HepG2 (cell line): Measurements from ENCODE around the gene PTPRD. TPM values are rescaled to one million over a fixed set of nuclear protein-coding genes. Genes with fewer than 3 reads are reported as not detected.

Experiments used
- ATAC-seq: fragments of 200-7000 bp; cut with Tn5 transposase; 3 replicates; pipeline ENCODE4 v1.9.1; 2020; ENCODE audit warnings: mild to moderate bottlenecking, moderate library complexity
- BruUV-seq: library from RNA; stranded (reverse); fragments of 400-500 nt; replicated peaks from 2 replicates; lab custom pipeline; 2021; lab: Mats Ljungman, UMichigan
- CTCF ChIA-PET: fragments of 300-600 bp; formaldehyde crosslinking; extraction: SDS; loops from one replicate; lab custom pipeline; 2021; ENCODE audit warnings: low total read pairs, inconsistent platforms, low intra/inter-chr PET ratio; lab: Yijun Ruan, JAX
- POLR2A ChIA-PET: fragments of 350-600 bp; sonication (Branson Sonifier 250); formaldehyde crosslinking; loops from one replicate; lab custom pipeline; 2020; ENCODE audit warnings: antibody characterized with exemption, inconsistent platforms; lab: Yijun Ruan, JAX
- DNase-seq: peaks from one replicate; pipeline ENCODE4 v3.0.0-alpha.2; 2015; ENCODE audit warnings: low spot score
- FAIRE-seq: peaks from 3 replicates; lab custom pipeline; 2011; peaks lifted over from hg19 to GRCh38; lab: Jason Lieb, UNC
- H2AFZ ChIP-seq: one replicate; pipeline ENCODE4 v1.6.1; 2011; ENCODE audit warnings: low read length, inconsistent platforms
- H3K27ac ChIP-seq: fragments of 300-600 bp; 3 replicates; pipeline ENCODE4 v1.8.0; 2011; ENCODE audit warnings: mixed run types, mild to moderate bottlenecking, mixed read lengths, low read length, inconsistent platforms; ENCODE audit not compliant: insufficient read depth; ENCODE audit errors: extremely low read length
- H3K27me3 ChIP-seq, 2 experiments: fragments of 200-600 bp in 1 of 2; 2 replicates in 1 of 2; 3 replicates in 1 of 2; pipeline versions ENCODE4 v1.6.0 to v1.8.0; 2011; ENCODE audit warnings: low read length in 2 of 2, mild to moderate bottlenecking in 2 of 2, moderate library complexity in 2 of 2, inconsistent platforms in 1 of 2; ENCODE audit not compliant: insufficient read depth in 2 of 2, control insufficient read depth in 1 of 2
- H3K36me3 ChIP-seq, 2 experiments: fragments of 200-600 bp in 1 of 2; replicated peaks in 1 of 2; 2 replicates in 1 of 2; 3 replicates in 1 of 2; pipeline versions ENCODE4 v1.5.1 to v1.8.0; 2011; ENCODE audit warnings: low read length in 2 of 2, inconsistent platforms in 1 of 2; ENCODE audit not compliant: insufficient read depth in 2 of 2, control insufficient read depth in 1 of 2
- H3K4me1 ChIP-seq: 2 replicates; pipeline ENCODE4 v1.5.1; 2012; ENCODE audit warnings: low read length, inconsistent platforms; ENCODE audit not compliant: insufficient read depth
- H3K4me2 ChIP-seq: 2 replicates; pipeline ENCODE4 v1.6.0; 2011; ENCODE audit warnings: low read depth, low read length, inconsistent platforms
- H3K4me3 ChIP-seq, 3 experiments: fragments of 200-600 bp in 1 of 3; sonication (generic), shearing (Covaris generic) in 1 of 3; replicated peaks in 1 of 3; 2 replicates each; pipeline ENCODE4 v1.5.1; 2011 to 2016; ENCODE audit warnings: low read length in 3 of 3, inconsistent platforms in 2 of 3, low read depth in 2 of 3, mild to moderate bottlenecking in 2 of 3, control low read depth in 1 of 3, mixed read lengths in 1 of 3; ENCODE audit not compliant: insufficient read depth in 1 of 3
- H3K79me2 ChIP-seq: one replicate; pipeline ENCODE4 v1.6.1; 2011; ENCODE audit warnings: low read length, inconsistent platforms; ENCODE audit not compliant: insufficient read depth
- H3K9ac ChIP-seq: 2 replicates; pipeline ENCODE4 v1.6.0; 2011; ENCODE audit warnings: mild to moderate bottlenecking, low read depth, low read length, inconsistent platforms; ENCODE audit not compliant: insufficient read depth
- H3K9me3 ChIP-seq: 2 replicates; pipeline ENCODE4 v1.5.1; 2012; ENCODE audit warnings: mild to moderate bottlenecking, low read length
- H4K20me1 ChIP-seq: 2 replicates; pipeline ENCODE4 v1.6.0; 2011; ENCODE audit warnings: inconsistent platforms, mild to moderate bottlenecking, low read length, moderate library complexity; ENCODE audit not compliant: insufficient read depth
- ATF7-NPFF ChIP-seq: sonication (generic); formaldehyde crosslinking; IDR thresholded peaks from 2 replicates; pipeline ENCODE4 v1.8.1; 2023; ENCODE audit warnings: mild to moderate bottlenecking, low read depth, missing genetic modification reagents, moderate library complexity
- ATRX ChIP-seq: sonication (generic); formaldehyde crosslinking; IDR thresholded peaks from 2 replicates; pipeline ENCODE4 v1.4.0; 2020; ENCODE audit warnings: missing genetic modification reagents, borderline replicate concordance
- ELF4 ChIP-seq: sonication (generic); formaldehyde crosslinking; IDR thresholded peaks from 2 replicates; pipeline ENCODE4 v1.5.0; 2020; ENCODE audit warnings: missing genetic modification reagents, mild to moderate bottlenecking, moderate library complexity, borderline replicate concordance
- ETV6 ChIP-seq: sonication (generic); formaldehyde crosslinking; conservative IDR thresholded peaks from 2 replicates; pipeline ENCODE4 v1.4.0; 2020; ENCODE audit warnings: missing genetic modification reagents
- GZF1 ChIP-seq: sonication (generic); formaldehyde crosslinking; IDR thresholded peaks from 2 replicates; pipeline ENCODE4 v1.5.1; 2020; ENCODE audit warnings: mild to moderate bottlenecking, missing genetic modification reagents
- HMGA1 ChIP-seq: sonication (generic); formaldehyde crosslinking; conservative IDR thresholded peaks from 2 replicates; pipeline ENCODE4 v1.4.0; 2020; ENCODE audit warnings: missing genetic modification reagents
- NFATC3 ChIP-seq: sonication (generic); formaldehyde crosslinking; IDR thresholded peaks from 2 replicates; pipeline ENCODE4 v1.5.1; 2020; ENCODE audit warnings: mild to moderate bottlenecking, missing genetic modification reagents
- PHF8 ChIP-seq: sonication (generic); formaldehyde crosslinking; IDR thresholded peaks from 2 replicates; pipeline ENCODE4 v1.5.0; 2020; ENCODE audit warnings: missing genetic modification reagents
- POLR2A ChIP-seq, 2 experiments: IDR thresholded peaks; 2 replicates each; pipeline ENCODE4 v1.6.1; 2011; ENCODE audit warnings: low read depth in 2 of 2, low read length in 2 of 2, mild to moderate bottlenecking in 1 of 2, moderate library complexity in 1 of 2; ENCODE audit not compliant: insufficient read depth in 1 of 2
- RBM22 ChIP-seq: fragments of 200-400 bp; formaldehyde crosslinking; optimal IDR thresholded peaks from 2 replicates; pipeline ENCODE3; 2017; ENCODE audit warnings: mild to moderate bottlenecking, low read length, moderate library complexity
- RFXANK ChIP-seq: IDR thresholded peaks from 2 replicates; pipeline ENCODE4 v1.6.1; 2016
- TRIM24 ChIP-seq: sonication (generic); formaldehyde crosslinking; IDR thresholded peaks from 2 replicates; pipeline ENCODE4 v1.8.0; 2022; ENCODE audit warnings: mild to moderate bottlenecking, missing genetic modification reagents
- ZEB1 ChIP-seq: IDR thresholded peaks from 2 replicates; pipeline ENCODE4 v1.6.1; 2012; ENCODE audit warnings: mild to moderate bottlenecking, low read depth, inconsistent platforms; ENCODE audit not compliant: insufficient replicate concordance
- WGBS: methylation state at CpG from one replicate; pipeline ENCODE4 v1.1.6; 2017; ENCODE audit warnings: low lambda C conversion rate; 5-methylcytosine and 5-hydroxymethylcytosine counted together
- in situ Hi-C: cut with HindIII; loops from 2 replicates; pipeline ENCODE4 v1.10.0; 2017; ENCODE audit warnings: low pct_unique_long_range_greater_than_20kb; ENCODE audit not compliant: extremely low pct_ligation_motif_present
- intact Hi-C: fragments of 100-400 bp; cut with micrococcal nuclease; formaldehyde crosslinking; loops from one replicate; pipeline ENCODE4 v1.10.0; 2022; ENCODE audit not compliant: unreplicated experiment
- polyA plus RNA-seq, 8 experiments: library from polyadenylated mRNA; depleted of rRNA in 3 of 8; stranded (reverse) in 7 of 8; unstranded in 1 of 8; fragments of >200 nt; fragmentation: Illumina TruSeq in 4 of 8; extraction: Trizol in 4 of 8; gene quantifications; 2 replicates each; pipeline versions ENCODE4 v1.2.1 to v1.2.3, GENCODE V29; 2011 to 2016; ENCODE audit warnings: low read depth in 4 of 8, missing spikeins in 1 of 8, mixed read lengths in 1 of 8; ENCODE audit not compliant: insufficient read depth in 1 of 8
- total RNA-seq, 5 experiments: library from RNA; depleted of rRNA; stranded (reverse); fragments of >200 nt; fragmentation: Illumina TruSeq; extraction: Trizol; gene quantifications; 2 replicates each; pipeline ENCODE4 v1.2.3, GENCODE V29; 2016; ENCODE audit warnings: low read depth in 1 of 5
- TF ChIP-seq, protein P1 (sequence below): sonication (generic); formaldehyde crosslinking; IDR thresholded peaks from 2 replicates; pipeline ENCODE4 v1.5.0; 2020; ENCODE audit warnings: mild to moderate bottlenecking, missing genetic modification reagents, moderate library complexity
- TF ChIP-seq, protein P2 (sequence below): sonication (generic); formaldehyde crosslinking; IDR thresholded peaks from 2 replicates; pipeline ENCODE4 v1.5.1; 2020; ENCODE audit warnings: missing genetic modification reagents, mild to moderate bottlenecking, borderline replicate concordance
- TF ChIP-seq, protein P3 (sequence below): sonication (generic); formaldehyde crosslinking; IDR thresholded peaks from 2 replicates; pipeline ENCODE4 v1.5.1; 2020; ENCODE audit warnings: mild to moderate bottlenecking, missing genetic modification reagents
- TF ChIP-seq, protein P4 (sequence below): sonication (generic); formaldehyde crosslinking; IDR thresholded peaks from 2 replicates; pipeline ENCODE4 v1.4.0; 2020; ENCODE audit warnings: missing genetic modification reagents
- TF ChIP-seq, protein P5 (sequence below): sonication (generic); formaldehyde crosslinking; IDR thresholded peaks from 2 replicates; pipeline ENCODE4 v1.5.0; 2020; ENCODE audit warnings: missing genetic modification reagents, mild to moderate bottlenecking, borderline replicate concordance

The PTPRD gene
- total and polyA plus RNA-seq, 2 of the 13 experiments (the other 11 are each of a cell fraction or from before 2014, with no cell fraction given): 0.05 TPM; not detected in 1

DNA sequence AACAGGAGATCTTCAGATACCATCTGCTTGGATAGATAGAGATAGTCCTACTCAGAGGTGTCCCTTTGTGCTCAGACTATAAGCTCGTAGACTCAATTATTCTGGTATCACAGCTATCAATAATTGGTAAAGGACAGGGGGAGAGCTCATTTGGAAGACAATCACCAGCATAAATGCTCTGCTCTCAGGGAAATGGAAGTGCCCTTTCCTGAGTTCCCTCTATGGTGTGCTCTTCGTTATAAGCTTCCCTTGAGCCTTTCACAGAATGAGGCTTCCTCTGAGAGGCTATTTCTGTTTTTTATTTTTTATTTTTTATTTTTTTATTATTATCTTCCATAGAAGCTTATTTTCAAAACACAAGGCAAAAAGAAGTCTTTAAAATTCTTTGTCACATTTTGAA lies 1657.5 kb downstream of the PTPRD start:
- CTCF ChIA-PET: no interaction called here
- Histone ChIP-seq H3K36me3 (no peaks in the 10 kb centered on the region), H3K27ac (no peak overlapping the region), H3K4me1 (peaks cover 26% of the 10 kb centered on the region), H3K9ac (no peak overlapping the region), H3K4me2 (no peak overlapping the region), H3K27me3 (no peaks in the 10 kb centered on the region), H3K9me3 (no peaks in the 10 kb centered on the region), H2AFZ (no peak overlapping the region), H3K79me2 (no peaks in the 10 kb centered on the region), H3K4me3 (no peak overlapping the region), H4K20me1 (no peaks in the 10 kb centered on the region)
- ATAC-seq (no peak), FAIRE-seq (no peak), DNase-seq (no peak)
- intact Hi-C loops: no loop called here
- in situ Hi-C loops: no loop called here
- no TSS peak for BruUV-seq
- POLR2A ChIA-PET: no interaction called here
- 75% methylated on average over 1 of the region's 2 CpGs for WGBS
- TF ChIP-seq, protein P1, sequence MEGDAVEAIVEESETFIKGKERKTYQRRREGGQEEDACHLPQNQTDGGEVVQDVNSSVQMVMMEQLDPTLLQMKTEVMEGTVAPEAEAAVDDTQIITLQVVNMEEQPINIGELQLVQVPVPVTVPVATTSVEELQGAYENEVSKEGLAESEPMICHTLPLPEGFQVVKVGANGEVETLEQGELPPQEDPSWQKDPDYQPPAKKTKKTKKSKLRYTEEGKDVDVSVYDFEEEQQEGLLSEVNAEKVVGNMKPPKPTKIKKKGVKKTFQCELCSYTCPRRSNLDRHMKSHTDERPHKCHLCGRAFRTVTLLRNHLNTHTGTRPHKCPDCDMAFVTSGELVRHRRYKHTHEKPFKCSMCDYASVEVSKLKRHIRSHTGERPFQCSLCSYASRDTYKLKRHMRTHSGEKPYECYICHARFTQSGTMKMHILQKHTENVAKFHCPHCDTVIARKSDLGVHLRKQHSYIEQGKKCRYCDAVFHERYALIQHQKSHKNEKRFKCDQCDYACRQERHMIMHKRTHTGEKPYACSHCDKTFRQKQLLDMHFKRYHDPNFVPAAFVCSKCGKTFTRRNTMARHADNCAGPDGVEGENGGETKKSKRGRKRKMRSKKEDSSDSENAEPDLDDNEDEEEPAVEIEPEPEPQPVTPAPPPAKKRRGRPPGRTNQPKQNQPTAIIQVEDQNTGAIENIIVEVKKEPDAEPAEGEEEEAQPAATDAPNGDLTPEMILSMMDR: no peak
- TF ChIP-seq, protein P2, sequence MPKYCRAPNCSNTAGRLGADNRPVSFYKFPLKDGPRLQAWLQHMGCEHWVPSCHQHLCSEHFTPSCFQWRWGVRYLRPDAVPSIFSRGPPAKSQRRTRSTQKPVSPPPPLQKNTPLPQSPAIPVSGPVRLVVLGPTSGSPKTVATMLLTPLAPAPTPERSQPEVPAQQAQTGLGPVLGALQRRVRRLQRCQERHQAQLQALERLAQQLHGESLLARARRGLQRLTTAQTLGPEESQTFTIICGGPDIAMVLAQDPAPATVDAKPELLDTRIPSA: no peak
- TF ChIP-seq ZEB1 (no peak), POLR2A (IDR thresholded peaks at IDR 0.05; ENCODE audit: insufficient read depth in 1 of 2, low read depth in 2 of 2, low read length in 2 of 2) (no peak), HMGA1 (CRISPR knock-in tag) (no peak), ELF4 (no peak), TRIM24 (CRISPR knock-in tag) (no peak), GZF1 (no peak), NFATC3 (CRISPR knock-in tag) (no peak), ATF7-NPFF (CRISPR knock-in tag) (no peak), ATRX (CRISPR knock-in tag) (no peak), PHF8 (CRISPR knock-in tag) (no peak), ETV6 (CRISPR knock-in tag) (no peak), RBM22 (no peak), RFXANK (no peak)
- TF ChIP-seq, protein P3, sequence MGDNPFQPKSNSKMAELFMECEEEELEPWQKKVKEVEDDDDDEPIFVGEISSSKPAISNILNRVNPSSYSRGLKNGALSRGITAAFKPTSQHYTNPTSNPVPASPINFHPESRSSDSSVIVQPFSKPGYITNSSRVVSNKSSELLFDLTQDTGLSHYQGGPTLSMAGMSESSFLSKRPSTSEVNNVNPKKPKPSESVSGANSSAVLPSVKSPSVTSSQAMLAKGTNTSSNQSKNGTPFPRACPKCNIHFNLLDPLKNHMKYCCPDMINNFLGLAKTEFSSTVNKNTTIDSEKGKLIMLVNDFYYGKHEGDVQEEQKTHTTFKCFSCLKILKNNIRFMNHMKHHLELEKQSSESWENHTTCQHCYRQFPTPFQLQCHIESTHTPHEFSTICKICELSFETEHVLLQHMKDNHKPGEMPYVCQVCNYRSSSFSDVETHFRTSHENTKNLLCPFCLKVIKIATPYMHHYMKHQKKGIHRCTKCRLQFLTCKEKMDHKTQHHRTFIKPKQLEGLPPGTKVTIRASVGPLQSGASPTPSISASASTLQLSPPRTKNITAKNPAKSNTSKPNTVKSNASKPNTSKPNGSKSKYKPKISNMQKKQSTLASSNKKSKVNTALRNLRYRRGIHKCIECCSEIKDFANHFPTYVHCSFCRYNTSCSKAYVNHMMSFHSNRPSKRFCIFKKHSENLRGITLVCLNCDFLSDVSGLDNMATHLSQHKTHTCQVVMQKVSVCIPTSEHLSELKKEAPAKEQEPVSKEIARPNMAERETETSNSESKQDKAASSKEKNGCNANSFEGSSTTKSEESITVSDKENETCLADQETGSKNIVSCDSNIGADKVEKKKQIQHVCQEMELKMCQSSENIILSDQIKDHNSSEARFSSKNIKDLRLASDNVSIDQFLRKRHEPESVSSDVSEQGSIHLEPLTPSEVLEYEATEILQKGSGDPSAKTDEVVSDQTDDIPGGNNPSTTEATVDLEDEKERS (CRISPR knock-in tag): no peak
- TF ChIP-seq, protein P4, sequence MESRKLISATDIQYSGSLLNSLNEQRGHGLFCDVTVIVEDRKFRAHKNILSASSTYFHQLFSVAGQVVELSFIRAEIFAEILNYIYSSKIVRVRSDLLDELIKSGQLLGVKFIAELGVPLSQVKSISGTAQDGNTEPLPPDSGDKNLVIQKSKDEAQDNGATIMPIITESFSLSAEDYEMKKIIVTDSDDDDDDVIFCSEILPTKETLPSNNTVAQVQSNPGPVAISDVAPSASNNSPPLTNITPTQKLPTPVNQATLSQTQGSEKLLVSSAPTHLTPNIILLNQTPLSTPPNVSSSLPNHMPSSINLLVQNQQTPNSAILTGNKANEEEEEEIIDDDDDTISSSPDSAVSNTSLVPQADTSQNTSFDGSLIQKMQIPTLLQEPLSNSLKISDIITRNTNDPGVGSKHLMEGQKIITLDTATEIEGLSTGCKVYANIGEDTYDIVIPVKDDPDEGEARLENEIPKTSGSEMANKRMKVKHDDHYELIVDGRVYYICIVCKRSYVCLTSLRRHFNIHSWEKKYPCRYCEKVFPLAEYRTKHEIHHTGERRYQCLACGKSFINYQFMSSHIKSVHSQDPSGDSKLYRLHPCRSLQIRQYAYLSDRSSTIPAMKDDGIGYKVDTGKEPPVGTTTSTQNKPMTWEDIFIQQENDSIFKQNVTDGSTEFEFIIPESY (CRISPR knock-in tag): no peak
- TF ChIP-seq, protein P5, sequence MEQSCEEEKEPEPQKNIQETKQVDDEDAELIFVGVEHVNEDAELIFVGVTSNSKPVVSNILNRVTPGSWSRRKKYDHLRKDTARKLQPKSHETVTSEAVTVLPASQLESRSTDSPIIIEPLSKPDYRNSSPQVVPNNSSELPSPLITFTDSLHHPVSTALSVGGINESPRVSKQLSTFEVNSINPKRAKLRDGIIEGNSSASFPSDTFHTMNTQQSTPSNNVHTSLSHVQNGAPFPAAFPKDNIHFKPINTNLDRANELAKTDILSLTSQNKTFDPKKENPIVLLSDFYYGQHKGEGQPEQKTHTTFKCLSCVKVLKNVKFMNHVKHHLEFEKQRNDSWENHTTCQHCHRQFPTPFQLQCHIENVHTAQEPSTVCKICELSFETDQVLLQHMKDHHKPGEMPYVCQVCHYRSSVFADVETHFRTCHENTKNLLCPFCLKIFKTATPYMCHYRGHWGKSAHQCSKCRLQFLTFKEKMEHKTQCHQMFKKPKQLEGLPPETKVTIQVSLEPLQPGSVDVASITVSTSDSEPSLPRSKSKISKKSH: no peak
